Measurements from ENCODE around the gene CD74.

The CD74 gene

GRCh38 chr5:150355791-150356190 is 56.9 kb downstream of the CD74 start:
- no peak overlapping the region for H3K18ac ChIP-seq (ENCODE audit: low read length)
- H3K27me3 ChIP-seq (ENCODE audit: insufficient read depth, low read length, poor library complexity) = no peaks in the 10 kb centered on the region
- no peak for DNase-seq
- H3K4me2 ChIP-seq (ENCODE audit: low read length) = no peak overlapping the region
- H3K36me3 ChIP-seq (ENCODE audit: control insufficient read depth, insufficient read depth, low read length) = no peaks in the 10 kb centered on the region
- H3K23ac ChIP-seq (ENCODE audit: low read length) = no peak overlapping the region
- no peak overlapping the region for H4K5ac ChIP-seq (ENCODE audit: low read length)
- WGBS (ENCODE audit: extremely low coverage, insufficient coverage, low lambda C conversion rate) = no CpG with 5 or more reads among the region's 2 CpGs
- H3K4me3 ChIP-seq (ENCODE audit: low read length) = no peak overlapping the region
- H3K4ac ChIP-seq (ENCODE audit: low read depth, low read length) = no peak overlapping the region
- H2BK15ac ChIP-seq (replicated peaks; ENCODE audit: low read depth) = no peak overlapping the region
- no peak overlapping the region for H3K56ac ChIP-seq (ENCODE audit: low read length)
- H3K27ac ChIP-seq (ENCODE audit: low read depth, low read length) = no peak overlapping the region
- H4K8ac ChIP-seq (ENCODE audit: low read depth, low read length) = no peak overlapping the region
- no peak overlapping the region for H2BK120ac ChIP-seq (ENCODE audit: low read depth, low read length)
- no peak overlapping the region for H2BK5ac ChIP-seq (ENCODE audit: low read length)
- H2AK5ac ChIP-seq (ENCODE audit: low read length) = no peak overlapping the region
- H3K4me1 ChIP-seq (ENCODE audit: control insufficient read depth, low read depth, low read length) = peaks cover 4% of the 10 kb centered on the region
- H3K9ac ChIP-seq (ENCODE audit: low read length) = no peak overlapping the region
- peaks cover 29% of the 10 kb centered on the region for H3K79me2 ChIP-seq (ENCODE audit: control insufficient read depth, insufficient read depth, low read length)
- peaks cover 12% of the 10 kb centered on the region for H3K79me1 ChIP-seq (ENCODE audit: low read length)

GRCh38 chr5:150353032-150353675 is 59.6 kb downstream of the CD74 start:
- no peak overlapping the region for H3K27ac ChIP-seq (ENCODE audit: low read depth, low read length)
- H3K4ac ChIP-seq (ENCODE audit: low read depth, low read length) = no peak overlapping the region
- peaks cover 2% of the 10 kb centered on the region for H3K79me1 ChIP-seq (ENCODE audit: low read length)
- peak; percentile 28 for DNase-seq
- no peak overlapping the region for H2BK15ac ChIP-seq (replicated peaks; ENCODE audit: low read depth)
- no peak overlapping the region for H3K4me3 ChIP-seq (ENCODE audit: low read length)
- H3K4me2 ChIP-seq (ENCODE audit: low read length) = no peak overlapping the region
- no peak overlapping the region for H2BK120ac ChIP-seq (ENCODE audit: low read depth, low read length)
- no peaks in the 10 kb centered on the region for H3K27me3 ChIP-seq (ENCODE audit: insufficient read depth, low read length, poor library complexity)
- no peak overlapping the region for H3K9ac ChIP-seq (ENCODE audit: low read length)
- H3K36me3 ChIP-seq (ENCODE audit: control insufficient read depth, insufficient read depth, low read length) = no peaks in the 10 kb centered on the region
- no peak overlapping the region for H3K18ac ChIP-seq (ENCODE audit: low read length)
- no peak overlapping the region for H2BK5ac ChIP-seq (ENCODE audit: low read length)
- no peak overlapping the region for H3K23ac ChIP-seq (ENCODE audit: low read length)
- H4K5ac ChIP-seq (ENCODE audit: low read length) = no peak overlapping the region
- peaks cover 4% of the 10 kb centered on the region for H3K4me1 ChIP-seq (ENCODE audit: control insufficient read depth, low read depth, low read length)
- WGBS (ENCODE audit: extremely low coverage, insufficient coverage, low lambda C conversion rate) = no CpG with 5 or more reads among the region's 3 CpGs
- H2AK5ac ChIP-seq (ENCODE audit: low read length) = no peak overlapping the region
- no peak overlapping the region for H4K8ac ChIP-seq (ENCODE audit: low read depth, low read length)
- peaks cover 6% of the 10 kb centered on the region for H3K79me2 ChIP-seq (ENCODE audit: control insufficient read depth, insufficient read depth, low read length)
- H3K56ac ChIP-seq (ENCODE audit: low read length) = no peak overlapping the region

GRCh38 chr5:150352244-150353031 is 60.3 kb downstream of the CD74 start:
- no peak overlapping the region for H3K56ac ChIP-seq (ENCODE audit: low read length)
- H2BK15ac ChIP-seq (replicated peaks; ENCODE audit: low read depth) = no peak overlapping the region
- H3K4me1 ChIP-seq (ENCODE audit: control insufficient read depth, low read depth, low read length) = peaks cover 4% of the 10 kb centered on the region

More at GRCh38 chr5:150352244-150353031, 60.3 kb downstream of the CD74 start:
- H4K8ac ChIP-seq (ENCODE audit: low read depth, low read length) = no peak overlapping the region
- H3K4me3 ChIP-seq (ENCODE audit: low read length) = no peak overlapping the region
- no peak overlapping the region for H3K9ac ChIP-seq (ENCODE audit: low read length)
- WGBS (ENCODE audit: extremely low coverage, insufficient coverage, low lambda C conversion rate) = no CpG with 5 or more reads among the region's 6 CpGs
- no peaks in the 10 kb centered on the region for H3K36me3 ChIP-seq (ENCODE audit: control insufficient read depth, insufficient read depth, low read length)
- H3K27me3 ChIP-seq (ENCODE audit: insufficient read depth, low read length, poor library complexity) = no peaks in the 10 kb centered on the region
- no peaks in the 10 kb centered on the region for H3K79me2 ChIP-seq (ENCODE audit: control insufficient read depth, insufficient read depth, low read length)
- H2BK120ac ChIP-seq (ENCODE audit: low read depth, low read length) = no peak overlapping the region
- H3K4ac ChIP-seq (ENCODE audit: low read depth, low read length) = no peak overlapping the region
- H3K18ac ChIP-seq (ENCODE audit: low read length) = no peak overlapping the region
- H4K5ac ChIP-seq (ENCODE audit: low read length) = no peak overlapping the region
- H3K23ac ChIP-seq (ENCODE audit: low read length) = no peak overlapping the region
- H3K27ac ChIP-seq (ENCODE audit: low read depth, low read length) = no peak overlapping the region
- no peak overlapping the region for H3K4me2 ChIP-seq (ENCODE audit: low read length)
- no peak for DNase-seq
- H3K79me1 ChIP-seq (ENCODE audit: low read length) = no peaks in the 10 kb centered on the region
- no peak overlapping the region for H2AK5ac ChIP-seq (ENCODE audit: low read length)
- no peak overlapping the region for H2BK5ac ChIP-seq (ENCODE audit: low read length)

Data from mesendoderm (in vitro differentiated cells).